IPS-11a (cell line): ENCODE data around the gene EGFLAM.

ENCODE experiments used
- H3K4me3 ChIP-seq: one replicate; pipeline ENCODE4 v1.5.1; 2013; ENCODE audit warnings: low read depth, low read length, control low read depth

Gene EGFLAM

DNA sequence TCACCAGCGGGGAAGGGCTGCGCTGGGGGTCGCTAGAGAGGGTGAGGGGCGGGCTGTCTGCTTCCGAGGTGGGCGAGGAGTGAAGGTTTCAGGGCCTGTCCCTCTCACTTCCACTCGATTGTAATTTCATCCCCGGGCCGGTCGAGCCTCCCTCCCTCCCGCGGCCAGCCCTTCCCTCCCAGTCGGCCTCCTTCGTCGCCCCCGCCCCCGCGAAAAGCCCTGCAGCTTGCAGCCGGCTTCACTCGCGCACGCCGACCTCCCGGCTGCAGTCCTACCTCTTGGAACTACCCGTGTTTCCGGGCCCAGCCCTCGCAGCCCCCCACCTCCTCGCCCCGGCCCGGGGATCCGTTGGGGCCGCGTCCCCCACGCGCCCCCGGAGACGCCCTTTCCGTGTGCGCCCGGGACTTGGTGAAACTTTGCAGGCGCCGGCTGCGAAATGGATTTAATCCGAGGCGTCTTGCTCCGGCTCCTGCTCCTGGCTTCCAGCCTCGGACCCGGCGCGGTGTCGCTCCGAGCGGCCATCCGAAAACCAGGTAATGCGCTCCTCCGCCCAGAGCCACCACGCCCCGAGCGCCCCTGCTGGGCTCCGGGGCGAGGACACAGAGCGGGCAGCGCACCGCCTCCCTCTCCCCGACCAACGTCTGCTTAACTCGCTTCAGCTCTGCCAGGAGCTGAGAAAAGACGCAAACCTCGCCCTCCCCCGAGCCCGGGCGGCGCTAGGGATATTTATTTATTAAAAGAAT, at the start of gene EGFLAM:
EGFLAM (plus strand) TSS at position 241 of the 743 bp plus-strand sequence; CDS start at position 437, 196 bp downstream.
- peak within 1 kb of the TSS; percentile 51 for H3K4me3 ChIP-seq

DNA sequence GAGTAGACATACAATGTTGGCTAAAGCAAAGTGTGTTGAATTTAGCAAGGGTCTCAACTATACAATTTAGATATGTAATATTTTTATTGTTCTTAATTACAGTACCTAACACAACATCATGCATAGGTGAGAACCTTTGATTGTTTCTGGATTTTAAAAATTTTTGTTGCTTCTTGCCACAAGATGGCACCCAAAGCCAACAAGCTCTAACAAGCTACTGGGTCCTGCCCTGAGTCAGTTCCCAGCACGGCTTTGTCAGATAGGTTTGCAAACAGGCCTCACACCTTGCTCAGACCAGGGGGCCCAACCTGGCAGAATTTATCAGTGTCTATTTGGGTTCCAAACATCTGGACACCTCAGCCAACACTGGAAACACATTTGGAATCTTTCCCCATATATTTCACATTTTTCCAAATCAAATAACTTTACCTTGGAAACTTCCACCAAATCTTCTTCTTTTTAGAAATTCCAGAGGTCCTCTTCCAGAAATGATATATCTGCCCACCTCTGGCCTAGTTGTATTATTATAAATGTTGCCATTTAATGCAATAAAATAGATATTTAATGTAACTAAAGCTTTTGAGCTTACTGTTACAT, 49.5 kb upstream of the EGFLAM start:
- no peak overlapping the region for H3K4me3 ChIP-seq

DNA sequence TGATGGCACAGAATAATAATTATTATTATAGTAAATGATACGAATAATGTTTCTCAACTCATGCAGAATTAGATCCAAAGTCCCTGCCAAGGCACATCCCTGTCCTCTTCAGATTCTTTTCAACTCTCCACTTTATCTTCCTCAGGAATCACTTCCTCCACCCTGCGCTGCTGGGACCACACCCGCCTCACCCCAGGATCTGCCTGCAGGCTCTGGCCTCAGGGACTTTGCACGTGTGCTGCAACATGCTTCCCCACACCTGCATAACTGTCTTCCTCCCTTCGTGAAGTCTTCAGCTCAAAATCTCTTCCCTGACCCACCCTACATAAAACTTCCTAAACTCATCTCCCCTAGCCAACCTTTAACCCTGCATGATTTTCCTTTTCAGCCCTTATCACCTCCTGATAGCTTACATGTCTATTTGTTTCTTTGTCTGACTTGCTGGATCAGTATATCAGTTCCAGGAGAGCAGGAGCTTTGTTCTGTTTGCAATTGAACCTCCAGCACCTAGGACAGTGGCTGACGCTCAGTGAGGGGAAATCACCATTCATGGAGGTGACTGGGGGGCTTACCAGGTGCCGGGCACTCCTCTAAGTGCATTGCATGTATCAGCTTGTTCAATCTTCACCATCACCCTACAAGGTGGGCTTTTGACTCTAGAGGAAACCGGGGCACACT, 47.5 kb upstream of the EGFLAM start:
- H3K4me3 ChIP-seq = no peak overlapping the region

DNA sequence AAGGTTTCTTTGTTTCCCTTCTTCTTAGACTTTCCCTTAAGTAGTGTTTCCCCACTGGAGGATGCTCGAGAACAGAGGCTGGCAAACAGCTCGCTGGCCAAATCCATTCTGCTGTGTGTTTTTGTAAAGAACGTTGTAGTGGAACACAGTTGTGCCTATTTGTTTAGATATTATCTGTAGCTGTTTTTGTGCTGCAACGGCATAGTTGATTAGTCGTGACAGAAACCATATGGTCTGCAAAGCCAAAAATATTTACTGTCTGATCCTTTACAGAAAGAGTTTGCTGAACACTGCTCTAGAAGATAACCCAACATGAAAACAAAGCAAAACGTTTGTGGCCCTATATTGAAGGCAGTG, 47.0 kb upstream of the EGFLAM start:
- no peak overlapping the region for H3K4me3 ChIP-seq

DNA sequence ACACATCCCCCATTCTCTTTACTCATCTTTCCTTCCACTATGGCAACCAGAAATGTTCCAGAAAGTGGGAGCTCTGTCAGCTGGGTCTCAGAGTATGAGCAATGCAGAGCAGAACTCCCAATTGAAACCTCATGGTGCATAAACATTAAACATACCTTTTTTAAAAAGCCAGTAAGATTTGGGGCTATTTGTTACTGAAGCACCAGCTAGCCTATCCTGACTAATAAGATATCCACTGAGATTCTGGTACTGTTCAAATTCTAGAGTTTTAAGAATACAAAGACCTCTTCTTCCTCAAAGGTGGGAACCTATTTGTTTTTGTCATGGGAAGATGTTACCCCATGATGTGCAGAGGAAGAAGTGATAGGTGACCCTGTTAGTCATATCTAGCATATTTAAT, 46.1 kb upstream of the EGFLAM start:
- H3K4me3 ChIP-seq = no peak overlapping the region

DNA sequence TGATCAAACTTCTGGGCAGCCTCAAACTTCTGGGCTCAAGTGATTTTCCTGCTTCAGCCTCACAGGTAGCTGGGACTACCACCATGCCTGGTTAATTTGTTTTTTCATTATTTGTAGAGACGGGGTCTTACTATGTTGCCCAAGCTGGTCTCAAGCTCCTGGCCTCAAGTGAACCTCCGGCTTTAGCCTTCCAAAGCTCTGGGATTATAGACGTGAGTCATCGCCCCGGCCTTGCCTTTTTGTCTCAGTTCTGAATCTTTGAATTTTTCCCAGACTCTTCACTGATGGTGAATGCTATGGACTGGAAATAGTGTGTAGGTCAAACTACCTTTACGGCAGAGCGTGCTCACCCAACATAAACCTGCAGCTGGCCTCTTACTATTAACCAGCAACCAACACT, 32.3 kb upstream of the EGFLAM start:
- H3K4me3 ChIP-seq = no peak overlapping the region

DNA sequence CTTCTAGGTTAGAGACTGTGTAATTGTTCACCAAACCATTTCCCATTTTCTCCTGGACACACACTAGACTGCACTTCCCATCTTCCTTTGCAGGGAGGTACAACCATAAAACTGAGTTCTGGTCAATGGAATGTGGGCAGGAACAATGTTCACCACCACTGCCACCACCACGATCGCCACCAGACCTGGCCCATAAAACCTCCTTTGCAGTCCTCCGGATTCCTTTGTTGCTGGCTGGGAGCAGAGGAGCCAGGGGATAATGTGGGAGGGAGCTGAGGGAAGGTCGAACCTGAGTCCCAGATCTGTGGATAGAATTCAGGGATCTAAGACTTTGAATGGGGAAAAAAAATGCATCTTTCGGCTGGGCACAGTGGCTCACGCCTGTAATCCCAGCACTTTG, 29.4 kb upstream of the EGFLAM start:
- no peak overlapping the region for H3K4me3 ChIP-seq

DNA sequence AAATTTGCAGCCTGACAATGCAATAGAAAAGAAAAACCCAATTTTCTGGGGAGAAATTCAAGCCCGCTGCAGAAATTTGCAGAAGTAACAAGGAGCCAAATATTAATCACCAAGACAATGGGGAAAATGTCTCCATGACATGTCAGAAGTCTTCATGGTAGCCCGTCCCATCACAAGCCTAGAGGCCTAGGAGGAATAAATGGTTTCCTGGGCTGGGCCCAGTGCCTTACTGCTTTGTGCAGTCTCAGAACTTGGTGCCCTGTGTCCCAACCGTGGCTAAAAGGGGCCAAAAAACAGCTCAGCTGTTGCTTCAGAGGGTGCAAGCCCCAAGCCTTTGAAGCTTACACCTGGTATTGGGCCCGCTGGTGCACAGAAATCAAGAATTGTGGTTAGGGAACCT, 23.6 kb upstream of the EGFLAM start:
- H3K4me3 ChIP-seq = no peak overlapping the region

DNA sequence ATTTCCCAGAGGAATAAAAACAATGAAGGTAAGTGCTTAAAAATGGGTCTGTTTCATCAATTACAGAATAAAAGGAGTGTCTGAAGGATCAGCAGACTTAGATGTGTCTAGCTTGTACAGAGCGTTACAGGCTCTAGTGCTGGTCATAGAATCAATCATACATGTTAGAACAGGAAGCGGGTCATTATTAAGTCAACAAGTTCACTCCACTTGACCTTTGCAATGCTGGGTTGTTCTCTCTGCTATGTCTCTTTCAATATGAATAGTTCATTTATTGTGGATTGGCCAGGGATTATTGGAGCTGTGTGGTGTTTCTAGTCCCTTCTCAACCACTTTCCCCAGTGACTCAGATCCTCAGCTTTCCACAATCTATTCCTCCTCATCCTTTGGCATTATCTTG, 20.7 kb upstream of the EGFLAM start:
- no peak overlapping the region for H3K4me3 ChIP-seq

DNA sequence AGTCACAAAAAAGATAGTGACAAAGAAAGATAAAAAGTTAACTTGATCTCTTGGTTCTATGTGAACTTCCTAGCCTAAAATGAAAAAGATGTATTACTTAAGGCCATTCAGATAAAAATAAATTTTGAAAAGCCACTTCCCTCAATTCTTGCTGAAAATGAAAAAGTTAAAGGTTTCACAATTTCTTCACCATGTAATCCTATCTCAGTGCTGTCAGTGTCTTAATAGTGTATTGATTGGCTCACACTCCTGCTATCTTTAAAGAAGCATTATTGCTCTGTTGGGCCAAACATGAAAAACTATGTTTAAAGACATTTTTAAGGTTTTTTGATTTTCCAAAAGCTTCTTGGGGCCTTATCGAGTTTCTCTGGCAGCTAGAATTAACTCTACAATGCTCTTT, 18.1 kb upstream of the EGFLAM start:
- H3K4me3 ChIP-seq = no peak overlapping the region

DNA sequence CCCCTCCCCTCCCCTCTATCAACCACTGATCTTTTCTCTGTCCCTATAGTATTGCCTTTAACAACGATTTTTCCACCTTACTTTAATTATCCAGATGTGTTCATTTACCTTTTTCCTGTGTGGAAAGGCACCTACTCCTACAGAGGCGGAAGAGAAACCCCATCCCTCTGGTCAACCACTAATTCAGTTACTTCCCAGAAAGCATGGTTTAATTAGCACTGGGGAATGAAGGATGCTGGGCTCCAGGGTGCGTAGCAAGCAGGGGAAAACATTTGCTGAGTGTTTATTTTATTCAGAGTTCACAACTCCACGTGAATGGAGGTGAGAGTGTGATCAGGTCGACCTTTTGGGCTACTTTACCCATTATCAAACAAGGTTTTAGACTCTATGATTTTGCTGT, 16.7 kb upstream of the EGFLAM start:
- no peak overlapping the region for H3K4me3 ChIP-seq

DNA sequence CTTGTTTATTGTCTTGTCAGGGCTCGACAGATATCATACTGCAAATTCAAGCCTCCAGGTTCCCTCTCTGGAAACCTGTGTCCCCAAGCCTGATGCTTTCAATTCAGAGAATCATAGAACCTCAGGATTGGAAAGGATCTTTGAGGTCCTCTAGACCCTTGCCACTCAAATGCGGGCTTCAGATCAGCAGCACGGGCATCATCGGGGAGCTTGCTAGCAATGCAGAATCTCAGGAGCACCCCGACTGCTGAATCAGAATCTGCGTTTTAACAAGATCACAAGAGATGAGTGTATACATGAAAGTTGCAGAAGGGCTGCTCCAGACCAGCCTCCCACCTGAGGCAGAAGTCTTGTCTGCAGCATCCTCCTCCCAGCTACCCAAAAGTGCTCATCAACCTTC, 13.1 kb upstream of the EGFLAM start:
- no peak overlapping the region for H3K4me3 ChIP-seq

DNA sequence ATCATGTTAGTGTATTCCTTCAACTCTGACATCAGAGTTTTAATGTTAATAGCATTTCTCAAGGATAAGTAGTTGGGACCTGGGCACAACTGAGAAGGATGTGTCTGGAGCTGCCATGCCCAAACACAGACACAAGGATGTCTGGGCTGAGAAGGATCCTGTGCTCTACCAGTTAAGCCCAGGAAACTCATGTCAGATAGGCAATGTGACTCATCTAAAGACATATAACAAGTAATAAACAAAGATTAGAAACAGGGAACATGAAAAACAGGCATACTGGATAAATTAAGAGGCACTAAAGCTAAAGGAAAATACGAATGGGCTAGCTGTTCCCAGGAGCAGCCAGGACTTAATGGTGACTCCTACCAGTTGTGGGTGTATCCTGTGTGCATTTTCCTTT, 9.1 kb upstream of the EGFLAM start:
- H3K4me3 ChIP-seq = no peak overlapping the region

DNA sequence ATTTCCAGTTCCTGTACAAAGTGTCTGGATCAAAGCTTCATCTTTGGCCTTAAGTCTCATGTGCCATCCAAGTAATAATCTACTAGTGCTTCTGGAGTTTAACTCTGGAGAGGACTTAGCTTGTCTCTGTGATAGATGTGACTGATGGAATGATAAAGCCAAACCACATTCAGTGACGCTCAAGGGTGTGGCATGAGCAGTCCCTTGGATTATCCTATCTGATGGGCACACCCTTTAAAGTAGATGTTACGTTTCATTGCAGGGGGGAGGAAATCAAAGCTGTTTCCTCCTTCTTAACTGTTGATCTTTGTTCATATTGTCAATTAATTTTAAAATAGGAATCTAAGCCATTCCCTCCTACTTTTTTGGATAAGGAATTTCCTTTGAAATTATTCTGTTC, 8.5 kb upstream of the EGFLAM start:
- H3K4me3 ChIP-seq = no peak overlapping the region

DNA sequence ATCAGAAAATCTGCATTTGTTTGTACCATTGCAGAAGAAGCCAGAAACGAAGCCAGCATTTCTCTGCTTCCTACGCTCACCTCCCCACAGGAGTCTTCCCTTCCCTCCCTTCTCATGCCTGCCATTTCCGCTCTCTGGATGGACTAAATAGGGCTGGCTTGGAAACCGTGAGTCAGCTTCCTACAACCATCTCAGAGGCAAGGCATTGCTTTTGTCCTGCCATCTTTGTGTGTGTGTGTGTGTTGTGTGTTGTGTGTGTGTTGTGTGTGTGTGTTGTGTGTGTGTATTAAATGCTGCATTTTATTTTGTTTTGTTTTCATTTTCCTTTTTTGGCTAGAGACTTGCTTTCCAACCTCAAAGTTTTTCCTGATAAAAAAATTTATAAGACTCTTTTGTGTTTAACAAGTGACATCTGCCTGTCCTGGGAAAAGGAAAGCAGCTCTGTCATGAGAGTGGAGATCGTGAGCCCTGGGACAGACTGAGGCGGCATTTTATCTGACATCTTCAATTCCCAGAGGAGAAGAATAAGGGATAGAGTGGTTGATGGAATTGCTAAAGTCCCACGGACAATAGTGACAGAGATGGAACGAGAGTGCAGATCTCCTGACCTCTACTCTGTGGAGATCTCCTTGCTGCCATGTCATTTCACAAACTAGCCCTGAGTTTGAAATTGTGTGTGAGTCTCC, 7.5 kb upstream of the EGFLAM start:
- H3K4me3 ChIP-seq = no peak overlapping the region

DNA sequence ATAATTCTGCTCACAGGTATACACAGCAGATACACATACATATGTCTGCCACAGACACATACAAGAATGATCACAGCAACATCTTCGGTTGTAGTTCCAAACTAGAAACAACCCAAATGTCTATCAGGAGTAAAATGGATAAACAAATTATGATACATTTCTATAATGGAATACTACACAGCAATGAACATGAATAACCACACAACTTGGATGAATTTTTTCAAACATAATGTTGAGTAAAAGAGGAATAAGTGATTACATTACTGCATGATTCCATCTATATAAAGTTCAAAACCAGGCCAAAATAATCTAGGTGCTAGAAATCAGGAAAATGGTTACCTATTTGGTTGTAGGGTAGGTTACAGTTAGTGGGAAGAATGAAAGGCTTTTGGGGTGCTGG, 4.6 kb upstream of the EGFLAM start:
- H3K4me3 ChIP-seq = no peak overlapping the region

DNA sequence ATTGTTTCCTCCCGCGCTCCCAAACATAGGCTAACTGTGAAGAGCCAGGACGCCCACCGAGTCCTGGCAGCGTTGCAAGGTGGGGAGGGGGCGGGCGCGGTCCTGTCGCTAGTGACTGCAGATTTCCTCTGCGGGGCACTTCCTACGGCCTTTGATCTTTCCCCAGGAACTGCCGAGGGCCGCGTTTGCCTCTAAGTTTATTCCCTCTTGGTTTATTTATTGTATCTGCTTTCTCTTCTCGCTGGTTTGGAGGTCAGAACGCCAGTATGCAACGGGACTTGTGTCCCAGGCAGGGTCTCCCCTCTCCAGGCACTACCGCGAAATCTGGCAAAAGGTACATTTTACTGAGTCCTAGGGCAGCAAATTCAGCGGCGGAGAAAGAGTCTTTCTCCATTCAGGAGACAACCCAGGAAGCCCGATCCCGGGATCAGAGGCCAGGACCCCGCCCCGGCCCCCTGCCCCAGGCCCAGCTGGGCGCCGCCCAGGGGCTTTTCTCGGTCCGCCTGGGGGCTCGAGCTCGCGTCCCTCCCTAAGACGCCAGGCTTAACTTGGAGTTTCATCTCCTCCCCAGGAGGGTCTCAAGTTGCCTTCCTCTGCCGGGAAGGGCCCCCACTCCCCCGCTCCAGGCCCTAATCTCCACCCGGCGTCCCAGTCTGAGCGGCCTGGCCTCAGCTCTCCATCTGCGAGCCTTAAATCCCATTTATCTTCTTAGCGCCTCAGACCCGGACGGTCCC, 884 bp upstream of the EGFLAM start:
- peak overlapping the region; percentile 51 for H3K4me3 ChIP-seq

DNA sequence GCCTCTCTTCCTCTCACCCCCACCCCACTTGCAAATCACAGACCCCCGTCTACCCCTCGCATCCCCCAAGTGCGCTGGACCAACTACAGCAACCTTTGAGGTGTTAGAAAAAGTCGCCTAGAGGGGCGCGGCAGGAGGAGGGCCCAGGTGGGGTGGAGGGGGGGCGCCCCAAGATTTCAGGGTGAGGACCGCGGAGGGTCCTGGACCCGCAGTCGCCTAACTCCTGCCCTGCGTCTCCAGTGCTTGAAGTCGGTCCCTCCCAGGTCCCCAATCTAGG, 379 bp upstream of the EGFLAM start:
- H3K4me3 ChIP-seq = peak overlapping the region; percentile 51

DNA sequence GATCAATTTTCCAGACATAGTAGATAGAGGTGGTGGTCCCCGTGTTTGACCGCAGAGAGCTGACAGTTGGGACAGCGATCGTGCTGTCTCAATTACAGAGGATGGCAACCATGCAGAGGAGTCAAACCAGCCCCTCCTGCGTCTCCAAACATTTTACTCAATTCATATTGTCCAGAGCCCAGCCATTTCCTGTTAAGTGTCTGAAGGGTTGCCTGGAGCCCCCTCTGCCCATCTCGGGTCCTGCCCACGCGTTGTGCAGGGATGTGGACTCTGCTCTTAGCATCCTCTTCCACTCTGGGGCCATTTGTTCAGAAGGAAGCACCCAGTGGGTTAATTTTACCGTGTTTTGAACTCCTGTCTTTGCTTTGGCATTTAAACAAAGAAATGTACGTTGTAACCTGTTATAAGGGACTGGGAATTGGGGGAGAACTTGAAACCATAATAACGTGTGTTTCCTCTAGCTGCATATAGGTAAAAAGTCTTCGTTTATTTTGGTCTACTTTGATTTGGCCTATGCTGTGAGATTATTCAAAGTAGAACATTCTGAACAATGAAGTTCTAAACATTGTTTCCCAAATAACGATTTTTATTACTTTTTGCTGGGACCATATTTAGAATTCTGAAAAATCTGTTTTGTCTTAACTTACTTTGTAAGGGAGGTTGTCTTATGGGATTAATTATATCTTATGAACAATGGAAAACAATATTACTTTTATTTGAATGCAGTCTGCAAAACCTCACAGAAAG, 876 bp downstream of the EGFLAM start:
- H3K4me3 ChIP-seq = peak overlapping the region; percentile 51

DNA sequence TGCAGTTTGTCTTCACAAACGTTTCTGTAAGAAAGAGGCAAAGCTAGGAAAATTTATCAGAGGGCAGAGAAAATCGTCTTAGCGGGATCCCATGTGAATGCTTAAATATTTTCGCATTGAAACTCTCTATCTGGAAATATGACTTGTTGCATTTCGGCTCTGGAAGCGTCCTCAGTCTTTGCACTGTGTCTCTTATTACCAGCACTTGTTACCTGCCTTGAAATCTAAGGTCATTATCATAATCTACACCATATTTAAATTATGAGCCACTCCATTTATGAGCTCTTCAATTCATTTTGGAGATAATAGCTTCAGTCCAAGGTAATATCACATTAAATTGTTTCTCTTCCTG, 1.4 kb downstream of the EGFLAM start:
- H3K4me3 ChIP-seq = no peak overlapping the region

DNA sequence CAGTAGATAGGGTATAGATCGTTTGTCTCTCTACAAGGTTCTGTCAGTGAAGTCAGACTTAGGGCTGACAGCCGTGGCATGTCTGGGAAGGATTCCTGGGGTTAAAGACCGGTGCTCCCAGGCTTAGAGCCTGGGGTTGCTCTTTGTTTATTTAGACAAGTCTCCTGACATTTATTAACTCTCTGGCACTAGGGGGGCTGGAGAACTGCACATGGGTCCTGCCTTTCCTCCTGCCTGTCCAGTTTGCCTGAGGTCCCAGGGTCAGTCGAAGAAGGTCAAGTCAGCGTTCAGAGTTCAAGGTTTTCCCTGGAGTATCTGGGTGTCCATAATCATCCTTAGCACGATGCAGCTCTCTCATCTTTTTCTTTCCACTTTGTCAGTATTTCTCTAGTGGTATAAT, 5.6 kb downstream of the EGFLAM start:
- no peak overlapping the region for H3K4me3 ChIP-seq
